Right forelimb (tissue), 1 donor: ENCODE results near the gene NBPF3.
"Not testable (repeated sequence)": the region's sequence is repeated elsewhere in the genome, so short reads cannot be mapped to it uniquely, and the experiment has no call there.

ENCODE experiments used
- DNase-seq: peaks from one replicate; pipeline ENCODE4 v3.0.0-alpha.2; 2018

Gene NBPF3

GRCh38 chr1:21439721-21440629 is at the start of gene NBPF3:
TSS of gene NBPF3 (plus strand) at chr1:21440137. CDS start at chr1:21445087, 4,950 bp downstream.
- DNase-seq = peak; percentile 92

DNA sequence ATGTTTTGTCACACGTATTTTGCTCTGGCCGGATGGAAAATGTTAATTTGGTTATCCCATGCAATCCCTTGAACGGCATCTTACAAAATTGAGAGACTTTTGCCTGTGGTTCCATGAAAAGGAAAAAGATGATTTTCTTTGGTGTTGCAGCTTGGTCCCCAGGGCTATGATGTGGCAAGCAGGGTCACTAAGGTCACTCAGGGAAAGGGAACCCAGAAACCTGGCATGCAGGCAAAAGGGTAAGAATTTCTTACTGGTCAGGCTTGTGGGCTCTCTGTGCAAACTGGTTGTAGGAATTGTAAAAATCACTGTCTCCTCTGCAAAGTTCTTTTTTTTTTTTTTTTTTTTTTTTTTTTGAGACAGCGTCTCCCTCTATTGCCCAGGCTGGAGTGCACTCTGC is 48.4 kb upstream of the NBPF3 start:
- DNase-seq = no peak

GRCh38 chr1:21392587-21393263 is 47.2 kb upstream of the NBPF3 start:
- DNase-seq = no peak

- no peak for DNase-seq
Measured at GRCh38 chr1:21396516-21396915, 43.4 kb upstream of the NBPF3 start.

DNA sequence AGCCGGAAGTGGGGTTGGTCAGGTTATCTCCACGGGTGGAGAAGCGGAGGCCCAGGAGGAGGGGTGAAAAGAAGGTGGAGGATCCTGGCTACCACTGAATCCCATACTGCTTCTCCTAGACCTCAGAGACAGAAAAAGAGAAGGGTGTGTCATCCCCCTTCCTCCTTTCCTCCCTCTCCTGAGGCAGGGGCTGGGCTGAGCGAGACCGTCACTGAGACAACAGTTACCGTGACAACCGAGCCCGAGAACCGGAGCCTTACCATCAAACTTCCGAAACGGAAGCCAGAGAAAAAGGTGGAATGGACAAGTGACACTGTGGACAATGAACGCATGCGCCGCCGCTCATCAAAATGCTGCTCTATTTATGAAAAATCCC is 42.1 kb upstream of the NBPF3 start:
- no peak for DNase-seq

DNA sequence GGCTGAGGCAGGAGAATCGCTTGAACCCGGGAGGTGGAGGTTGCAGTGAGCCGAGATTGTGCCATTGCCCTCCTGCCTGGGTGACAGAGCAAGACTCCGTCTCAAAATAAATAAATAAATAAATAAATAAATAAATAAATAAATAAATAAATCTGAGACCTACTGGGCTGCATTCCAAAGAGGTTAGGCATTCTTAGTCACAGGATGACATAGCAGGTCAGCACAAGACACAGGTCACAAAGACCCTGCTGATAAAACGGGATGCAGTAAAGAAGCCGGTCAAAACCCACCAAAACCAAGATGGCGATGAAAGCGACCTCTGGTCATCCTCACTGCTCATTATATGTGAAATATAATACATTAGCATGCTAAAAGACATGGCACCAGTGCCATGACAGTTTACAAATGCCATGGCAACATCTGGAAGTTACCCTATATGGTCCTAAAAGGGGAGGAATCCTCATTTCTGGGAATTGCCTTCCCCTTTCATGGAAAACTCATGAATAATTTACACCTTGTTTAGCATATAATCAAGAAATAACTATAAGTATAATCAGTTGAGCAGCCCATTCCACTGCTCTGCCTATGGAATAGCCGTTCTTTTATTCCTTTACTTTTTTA is 38.1 kb upstream of the NBPF3 start:
- not testable (repeated sequence) for DNase-seq

- DNase-seq = no peak
Measured at GRCh38 chr1:21406659-21407058, 33.3 kb upstream of the NBPF3 start.

DNA sequence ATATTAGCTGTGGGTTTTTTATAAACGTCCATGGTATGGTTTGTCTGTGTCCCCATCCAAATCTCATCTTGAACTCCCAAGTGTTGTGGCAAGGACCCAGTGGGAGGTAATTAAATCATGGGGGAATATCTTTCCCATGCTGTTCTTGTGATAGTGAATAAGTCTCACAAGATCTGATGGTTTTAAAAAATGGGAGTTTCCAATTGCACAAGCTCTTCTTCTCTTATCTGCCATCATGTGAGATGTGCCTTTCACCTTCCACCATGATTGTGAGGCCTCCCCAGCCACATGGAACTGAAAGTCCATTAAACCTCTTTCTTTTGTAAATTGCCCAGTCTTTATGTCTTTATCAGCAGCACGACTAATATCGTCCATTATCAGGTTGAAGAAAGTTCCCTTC is 30.0 kb upstream of the NBPF3 start:
- DNase-seq = not testable (repeated sequence)

DNA sequence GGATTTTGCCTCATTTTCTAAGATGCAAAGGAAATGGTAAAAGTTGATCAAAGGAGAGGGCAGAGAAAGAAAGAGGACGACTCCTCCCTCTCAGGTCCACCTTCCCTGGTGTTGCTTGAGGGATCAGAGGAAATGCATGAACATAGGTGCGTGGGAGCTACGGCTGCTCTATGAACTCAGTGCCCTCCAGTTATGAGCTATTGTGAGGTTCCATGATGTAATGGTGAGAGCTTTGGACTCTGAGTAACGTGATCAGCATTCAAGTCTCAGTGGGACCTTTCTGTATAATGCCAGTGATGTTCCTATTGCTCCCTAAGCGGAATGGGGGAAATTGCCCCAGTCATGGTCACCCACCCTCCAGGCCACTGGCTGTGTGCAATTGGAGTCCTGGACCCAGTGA is 25.9 kb upstream of the NBPF3 start:
- no peak for DNase-seq

GRCh38 chr1:21420378-21420777 is 19.6 kb upstream of the NBPF3 start:
- DNase-seq = not testable (repeated sequence)

- not testable (repeated sequence) for DNase-seq
Measured at GRCh38 chr1:21421307-21421706, 18.6 kb upstream of the NBPF3 start.

- not testable (repeated sequence) for DNase-seq
Measured at GRCh38 chr1:21427798-21428480, 12.0 kb upstream of the NBPF3 start.

DNA sequence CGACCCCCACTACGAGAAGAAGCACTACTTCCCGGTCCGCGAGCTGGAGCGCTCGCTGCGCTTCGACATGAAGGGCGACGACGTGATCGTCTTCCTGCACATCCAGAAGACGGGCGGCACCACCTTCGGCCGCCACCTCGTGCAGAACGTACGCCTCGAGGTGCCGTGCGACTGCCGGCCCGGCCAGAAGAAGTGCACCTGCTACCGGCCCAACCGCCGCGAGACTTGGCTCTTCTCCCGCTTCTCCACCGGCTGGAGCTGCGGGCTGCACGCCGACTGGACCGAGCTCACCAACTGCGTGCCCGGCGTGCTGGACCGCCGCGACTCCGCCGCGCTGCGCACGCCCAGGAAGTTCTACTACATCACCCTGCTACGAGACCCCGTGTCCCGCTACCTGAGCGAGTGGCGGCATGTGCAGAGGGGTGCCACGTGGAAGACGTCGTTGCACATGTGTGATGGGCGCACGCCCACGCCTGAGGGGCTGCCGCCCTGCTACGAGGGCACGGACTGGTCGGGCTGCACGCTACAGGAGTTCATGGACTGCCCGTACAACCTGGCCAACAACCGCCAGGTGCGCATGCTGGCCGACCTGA is 11.4 kb upstream of the NBPF3 start:
- DNase-seq = not testable (repeated sequence)

- DNase-seq = not testable (repeated sequence)
Measured at GRCh38 chr1:21429210-21429609, 10.7 kb upstream of the NBPF3 start.

DNA sequence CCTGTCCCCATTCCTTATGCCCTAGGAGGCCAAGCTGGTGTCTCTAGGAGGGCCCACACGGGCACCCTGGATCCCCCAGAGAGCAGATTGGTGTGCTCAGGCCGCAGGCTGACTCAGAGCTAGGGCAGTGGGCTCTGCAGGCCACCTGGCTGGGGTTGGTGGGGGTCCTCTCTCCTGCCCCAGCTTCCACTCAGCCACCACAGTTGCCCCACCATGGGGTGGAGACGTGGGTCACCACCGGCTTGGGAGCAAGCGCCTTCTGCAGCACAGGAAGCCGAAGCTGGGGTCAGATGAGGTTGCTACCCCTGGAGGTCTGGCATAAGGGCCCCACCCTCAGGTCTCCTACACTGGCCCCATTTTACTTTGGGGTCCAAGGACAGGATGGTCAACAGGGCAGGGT is 9.1 kb upstream of the NBPF3 start:
- DNase-seq = not testable (repeated sequence)

GRCh38 chr1:21434394-21434793 is 5.5 kb upstream of the NBPF3 start:
- no peak for DNase-seq

GRCh38 chr1:21435646-21436487 is 4.1 kb upstream of the NBPF3 start:
- no peak for DNase-seq

DNA sequence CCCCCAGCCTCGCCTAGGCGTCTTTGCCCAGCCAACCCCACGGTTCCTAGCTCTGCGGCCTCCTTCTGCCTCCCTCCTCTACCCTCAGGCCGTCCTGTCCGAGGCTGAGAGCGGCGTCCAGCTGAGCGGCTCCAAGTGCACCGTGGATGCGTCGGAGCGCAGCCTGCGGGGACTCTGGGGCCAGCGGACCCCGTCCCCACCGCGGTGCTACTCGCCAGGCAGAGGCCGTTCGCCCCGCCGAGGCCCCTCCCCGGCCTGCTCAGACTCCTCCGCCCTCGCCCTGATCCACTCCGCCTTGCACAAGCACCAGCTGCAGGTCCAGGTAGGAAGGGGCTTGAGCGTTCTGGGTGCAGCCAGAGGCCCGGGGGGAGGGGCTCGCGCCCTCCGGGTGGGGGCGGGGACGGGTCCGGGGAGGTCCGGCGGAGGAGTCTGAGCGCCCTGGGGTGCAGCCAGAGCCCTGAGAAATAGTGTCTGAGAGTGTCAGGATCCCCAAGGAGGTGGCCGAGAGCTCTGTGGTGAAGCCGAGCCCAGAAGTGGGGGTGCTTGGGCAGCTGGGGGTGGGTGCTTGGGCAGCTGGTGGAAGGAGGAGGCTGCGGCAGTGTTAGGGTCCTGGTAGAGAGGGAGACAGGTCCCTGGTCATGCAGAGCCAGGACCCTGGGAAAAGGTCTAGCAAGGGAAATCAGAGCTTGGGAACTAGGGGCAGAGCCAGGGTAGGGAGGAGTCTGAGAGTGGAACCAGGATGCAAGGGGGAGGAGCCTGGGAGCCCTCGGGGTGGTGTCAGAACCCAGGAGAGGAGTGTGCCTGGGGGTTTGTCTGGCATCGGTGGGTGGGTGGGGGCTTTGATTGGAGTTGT is 3.2 kb upstream of the NBPF3 start:
- no peak for DNase-seq

- DNase-seq = no peak
Measured at GRCh38 chr1:21437341-21437640, 2.6 kb upstream of the NBPF3 start.

- not testable (repeated sequence) for DNase-seq
Measured at GRCh38 chr1:21438646-21439312, 1.2 kb upstream of the NBPF3 start.
